Natural killer cell (primary cell): ENCODE measurements around the gene CWC25. TPM values are rescaled to one million over a fixed set of nuclear protein-coding genes. Genes with fewer than 3 reads are reported as not detected.

Experiments
- ATAC-seq, 3 donors: fragments of 150-1000 bp in 2 of 3; fragments of 200-7000 bp in 1 of 3; cut with Tn5 transposase; 1 replicate in 1 of 3; 2 replicates in 2 of 3; pipeline ENCODE4 v1.10.0; 2021; ENCODE audit warnings: mild to moderate bottlenecking in 2 of 3, moderate library complexity in 2 of 3
- DNase-seq, 2 donors: peaks; one replicate each; pipeline versions ENCODE4 v3.0.0 to v3.0.0-alpha.2; 2013 to 2021; ENCODE audit warnings: mixed read lengths in 1 of 2
- H3K27ac ChIP-seq: one replicate; pipeline ENCODE4 v1.5.1; 2013; ENCODE audit warnings: mild to moderate bottlenecking, low read length
- H3K27me3 ChIP-seq: one replicate; pipeline ENCODE4 v1.6.1; 2013; ENCODE audit warnings: low read length; ENCODE audit not compliant: control insufficient read depth, insufficient read depth
- H3K36me3 ChIP-seq: one replicate; pipeline ENCODE4 v1.6.1; 2013; ENCODE audit warnings: low read length; ENCODE audit not compliant: control insufficient read depth, insufficient read depth
- H3K4me1 ChIP-seq: one replicate; pipeline ENCODE4 v1.6.1; 2013; ENCODE audit warnings: low read length; ENCODE audit not compliant: control insufficient read depth, insufficient read depth
- H3K4me3 ChIP-seq: one replicate; pipeline ENCODE4 v1.5.1; 2013; ENCODE audit warnings: low read length
- H3K9me3 ChIP-seq: one replicate; pipeline ENCODE4 v1.6.1; 2013; ENCODE audit warnings: low read length; ENCODE audit not compliant: control insufficient read depth, insufficient read depth
- H3K27ac Mint-ChIP-seq, 2 donors: one replicate each; pipeline ENCODE4 v1.8.0; 2022; ENCODE audit warnings: mild to moderate bottlenecking in 2 of 2, mixed read lengths in 2 of 2, moderate library complexity in 1 of 2
- H3K27me3 Mint-ChIP-seq, 2 donors: one replicate each; pipeline ENCODE4 v1.8.0; 2022; ENCODE audit warnings: low read depth in 2 of 2, mixed read lengths in 2 of 2
- H3K36me3 Mint-ChIP-seq: one replicate; pipeline ENCODE4 v1.8.0; 2022; ENCODE audit warnings: mixed read lengths
- H3K4me1 Mint-ChIP-seq, 2 donors: one replicate each; pipeline ENCODE4 v1.8.0; 2022; ENCODE audit warnings: mixed read lengths in 2 of 2
- H3K4me3 Mint-ChIP-seq: one replicate; pipeline ENCODE4 v1.8.0; 2022; ENCODE audit warnings: mild to moderate bottlenecking, moderate library complexity, mixed read lengths
- H3K9me3 Mint-ChIP-seq, 2 donors: one replicate each; pipeline ENCODE4 v1.8.0; 2022; ENCODE audit warnings: mixed read lengths in 2 of 2
- CTCF ChIP-seq: fragments of 200-600 bp; IDR thresholded peaks from one replicate; pipeline ENCODE4 v1.8.0; 2022; ENCODE audit warnings: antibody characterized with exemption
- WGBS: methylation state at CpG from one replicate; pipeline ENCODE4 v1.1.7; 2013; ENCODE audit warnings: missing lambda C conversion rate; ENCODE audit not compliant: insufficient coverage; 5-methylcytosine and 5-hydroxymethylcytosine counted together
- intact Hi-C: fragments of 100-400 bp; cut with micrococcal nuclease; formaldehyde crosslinking; loops from one replicate; pipeline ENCODE4 v1.14.2; 2022
- total RNA-seq, 4 donors: library from RNA; stranded (reverse); fragments of 120-200 nt in 1 of 4; gene quantifications; one replicate each; pipeline versions ENCODE4 v1.2.3 to v1.2.4, GENCODE V29; 2013 to 2022

The CWC25 gene
- total RNA-seq, 3 donors from 2014 or later (not counting 1 experiment from before 2014, with no cell fraction given), result 63.8 to 79.4 (median 74.4) TPM

- ATAC-seq (no peak), DNase-seq (peak in 1 of 2 donors; percentile 76)
- no peak for TF ChIP-seq CTCF
- Mint-ChIP-seq H3K4me1 (peaks cover 28 to 43% of the 10 kb centered on the region in 2 donors), H3K27ac (peak overlapping the region; percentile 96 to 98), H3K36me3 (no peaks in the 10 kb centered on the region), H3K9me3 (no peaks in the 10 kb centered on the region), H3K4me3 (peak overlapping the region; percentile 100), H3K27me3 (no peaks in the 10 kb centered on the region)
- Histone ChIP-seq H3K27me3 (no peaks in the 10 kb centered on the region), H3K9me3 (no peaks in the 10 kb centered on the region), H3K36me3 (no peaks in the 10 kb centered on the region), H3K4me3 (peak overlapping the region; percentile 100), H3K4me1 (peaks cover 32% of the 10 kb centered on the region), H3K27ac (peak overlapping the region; percentile 88)
- intact Hi-C loops, result loop anchor here (10.0 kb wide), 1 partner anchor 227 kb away; no protein-coding TSS in a partner anchor
- 62% methylated on average over 26 of the region's 31 CpGs for WGBS
Measured at GRCh38 chr17:38867179-38867967, 42.3 kb upstream of the CWC25 start.

GRCh38 chr17:38864636-38865398 lies 39.7 kb upstream of the CWC25 start:
- no peak overlapping the region for H3K27ac Mint-ChIP-seq
- no peak overlapping the region for H3K4me3 Mint-ChIP-seq
- WGBS, result 79% methylated on average over 10 of the region's 11 CpGs
- H3K4me1 ChIP-seq, result peaks cover 18% of the 10 kb centered on the region
- no peaks in the 10 kb centered on the region for H3K27me3 ChIP-seq
- no peaks in the 10 kb centered on the region for H3K9me3 ChIP-seq
- no peaks in the 10 kb centered on the region for H3K27me3 Mint-ChIP-seq
- H3K4me1 Mint-ChIP-seq, result peaks cover 15 to 23% of the 10 kb centered on the region in 2 donors
- H3K4me3 ChIP-seq, result no peak overlapping the region
- ATAC-seq (no peak), DNase-seq (no peak)
- H3K9me3 Mint-ChIP-seq, result no peaks in the 10 kb centered on the region
- no peak overlapping the region for H3K27ac ChIP-seq
- intact Hi-C loops, result loop anchor here (10.0 kb wide), 1 partner anchor 230 kb away; no protein-coding TSS in a partner anchor
- TF ChIP-seq CTCF, result no peak
- H3K36me3 ChIP-seq, result no peaks in the 10 kb centered on the region
- H3K36me3 Mint-ChIP-seq, result no peaks in the 10 kb centered on the region

GRCh38 chr17:38861399-38861843 lies 36.3 kb upstream of the CWC25 start:
- Histone ChIP-seq H3K27ac (no peak overlapping the region), H3K27me3 (no peaks in the 10 kb centered on the region), H3K9me3 (no peaks in the 10 kb centered on the region), H3K4me1 (no peaks in the 10 kb centered on the region), H3K4me3 (no peak overlapping the region), H3K36me3 (no peaks in the 10 kb centered on the region)
- H3K36me3 Mint-ChIP-seq, result no peaks in the 10 kb centered on the region
- intact Hi-C loops, result loop anchor here (10.0 kb wide), 1 partner anchor 233 kb away; no protein-coding TSS in a partner anchor
- DNase-seq (no peak), ATAC-seq (no peak)
- H3K4me1 Mint-ChIP-seq, result no peaks in the 10 kb centered on the region
- no peak overlapping the region for H3K27ac Mint-ChIP-seq
- H3K4me3 Mint-ChIP-seq, result peak overlapping the region; percentile 21
- no peaks in the 10 kb centered on the region for H3K9me3 Mint-ChIP-seq
- no peaks in the 10 kb centered on the region for H3K27me3 Mint-ChIP-seq
- no peak for TF ChIP-seq CTCF
- 44% methylated on average over 7 of the region's 8 CpGs for WGBS
